GM15510 (cell line): Measurements from ENCODE around the gene WDR19.

ENCODE experiments used
- POLR2A ChIP-seq: IDR thresholded peaks from 3 replicates; pipeline ENCODE4 v1.6.1; 2011; ENCODE audit warnings: borderline replicate concordance; ENCODE audit not compliant: insufficient read length; ENCODE audit errors: extremely low read depth

The WDR19 gene

GRCh38 chr4:39324897-39325613, 142.7 kb downstream of the WDR19 start:
- no peak for TF ChIP-seq POLR2A

- TF ChIP-seq POLR2A: no peak
Observed at GRCh38 chr4:39326468-39326977, 144.2 kb downstream of the WDR19 start.

DNA sequence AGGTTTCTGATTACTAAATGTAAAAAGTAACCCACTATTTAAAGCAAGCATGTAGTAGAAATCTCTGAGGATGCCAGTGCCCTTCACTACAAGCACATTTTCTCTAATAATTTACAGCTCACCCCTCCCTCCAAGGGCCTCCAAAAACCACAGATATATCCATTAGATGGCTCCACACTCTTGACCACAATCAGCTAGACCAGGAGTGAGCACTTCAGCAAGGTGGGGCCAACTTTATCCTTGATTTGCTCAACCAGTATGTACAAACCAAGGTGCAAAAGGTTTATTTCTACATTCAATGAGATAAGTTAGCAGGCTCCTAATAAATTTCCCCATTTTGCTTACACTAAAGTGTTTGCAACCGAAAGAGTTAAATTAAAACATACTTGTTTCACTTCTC, 148.0 kb downstream of the WDR19 start:
- no peak for TF ChIP-seq POLR2A

DNA sequence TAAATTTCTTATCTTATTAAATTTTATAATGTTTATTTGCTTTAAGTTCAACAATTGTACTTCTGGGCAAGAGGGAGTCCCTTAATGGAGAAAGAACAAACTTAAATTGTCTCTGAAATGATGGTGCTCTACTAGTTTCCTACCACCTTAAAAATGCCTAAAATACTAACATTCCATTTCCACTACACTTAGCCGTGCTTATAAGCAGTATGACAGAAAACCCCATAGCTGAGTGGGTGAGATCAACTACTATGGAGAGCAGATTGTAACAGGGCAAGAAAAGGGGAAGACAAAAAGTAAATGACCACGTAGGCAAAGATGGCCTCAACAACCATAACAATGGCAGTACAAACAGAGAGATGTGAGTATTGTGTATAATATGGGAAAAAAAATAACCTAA, 148.9 kb downstream of the WDR19 start:
- TF ChIP-seq POLR2A: no peak
